Thyroid gland (tissue), 4 donors: ENCODE data around the gene CCDC154. TPM values are rescaled to one million over a fixed set of nuclear protein-coding genes. Genes with fewer than 3 reads are reported as not detected.
A peak's percentile ranks its signal among the peaks of the same experiment; 100 is the strongest.

Source experiments
- DNase-seq, 2 donors: peaks; one replicate each; pipeline ENCODE4 v3.0.0-alpha.2; 2019
- H3K27ac ChIP-seq, 3 donors: fragments of 200-600 bp; sonication (generic); 1 replicate in 2 of 3; 2 replicates in 1 of 3; pipeline ENCODE4 v1.5.1; 2016 to 2019; ENCODE audit warnings: mild to moderate bottlenecking in 1 of 3, moderate library complexity in 1 of 3
- H3K27me3 ChIP-seq: fragments of 200-600 bp; sonication (generic); one replicate; pipeline ENCODE4 v1.5.1; 2019
- H3K36me3 ChIP-seq, 2 donors: fragments of 200-600 bp; sonication (generic); one replicate each; pipeline ENCODE4 v1.5.1; 2016 to 2019
- H3K4me1 ChIP-seq, 2 donors: fragments of 200-600 bp; sonication (generic); one replicate each; pipeline ENCODE4 v1.5.1; 2017 to 2019
- H3K4me3 ChIP-seq, 3 donors: fragments of 200-600 bp; sonication (generic); replicated peaks in 1 of 3; 1 replicate in 2 of 3; 2 replicates in 1 of 3; pipeline ENCODE4 v1.5.1; 2016; ENCODE audit warnings: mild to moderate bottlenecking in 1 of 3
- H3K9me3 ChIP-seq: fragments of 200-600 bp; sonication (generic); one replicate; pipeline ENCODE4 v1.5.1; 2017
- POLR2A ChIP-seq, 2 donors: fragments of 450-650 bp; IDR thresholded peaks; one replicate each; pipeline ENCODE4 v1.6.1; 2017; ENCODE audit warnings: antibody characterized with exemption in 2 of 2, mild to moderate bottlenecking in 2 of 2, moderate library complexity in 1 of 2
- WGBS, 2 donors: methylation state at CpG; one replicate each; pipeline ENCODE4 v1.1.5; 2017; 5-methylcytosine and 5-hydroxymethylcytosine counted together
- intact Hi-C: fragments of 100-400 bp; cut with DNase I; formaldehyde crosslinking; loops from one replicate; pipeline ENCODE4 v1.15.1; 2023
- total RNA-seq, 4 donors: library from RNA; depleted of rRNA; stranded (reverse); fragments of >200 nt; gene quantifications; one replicate each; pipeline ENCODE4 v1.2.3, GENCODE V29; 2016
- TF ChIP-seq, protein P1 (sequence below), 6 experiments: fragments of 200-600 bp in 3 of 6; fragments of 450-650 bp in 3 of 6; sonication (generic) in 3 of 6; IDR thresholded peaks; one replicate each; pipeline ENCODE4 v1.5.1; 2016 to 2019; ENCODE audit warnings: antibody characterized with exemption in 6 of 6, mild to moderate bottlenecking in 2 of 6, inconsistent platforms in 1 of 6, moderate library complexity in 1 of 6

CCDC154 gene
- total RNA-seq, 4 donors from 2014 or later: 0.27 to 1.6 (median 0.99) TPM

DNA sequence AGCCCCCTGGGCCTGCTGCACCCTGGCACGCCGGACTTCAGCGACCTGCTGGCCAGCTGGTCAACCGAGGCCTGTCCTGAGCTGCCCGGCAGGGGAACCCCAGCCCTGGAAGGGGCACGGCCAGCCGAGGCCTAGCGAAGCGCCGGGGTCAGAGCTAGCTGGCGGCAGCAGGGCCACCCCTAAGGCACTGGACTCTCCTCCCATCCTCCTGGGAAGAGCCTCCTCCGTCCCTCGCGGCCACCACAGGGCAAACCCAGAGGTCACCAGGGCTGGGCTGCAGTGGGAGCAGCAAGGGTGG is 11.1 kb downstream of the CCDC154 start:
- H3K9me3 ChIP-seq: no peaks in the 10 kb centered on the region
- H3K4me1 ChIP-seq: peaks cover 16 to 31% of the 10 kb centered on the region in 2 donors
- no CpG with 5 or more reads among the region's 14 CpGs for WGBS, 2 donors
- H3K27me3 ChIP-seq: no peaks in the 10 kb centered on the region
- TF ChIP-seq, protein P1, sequence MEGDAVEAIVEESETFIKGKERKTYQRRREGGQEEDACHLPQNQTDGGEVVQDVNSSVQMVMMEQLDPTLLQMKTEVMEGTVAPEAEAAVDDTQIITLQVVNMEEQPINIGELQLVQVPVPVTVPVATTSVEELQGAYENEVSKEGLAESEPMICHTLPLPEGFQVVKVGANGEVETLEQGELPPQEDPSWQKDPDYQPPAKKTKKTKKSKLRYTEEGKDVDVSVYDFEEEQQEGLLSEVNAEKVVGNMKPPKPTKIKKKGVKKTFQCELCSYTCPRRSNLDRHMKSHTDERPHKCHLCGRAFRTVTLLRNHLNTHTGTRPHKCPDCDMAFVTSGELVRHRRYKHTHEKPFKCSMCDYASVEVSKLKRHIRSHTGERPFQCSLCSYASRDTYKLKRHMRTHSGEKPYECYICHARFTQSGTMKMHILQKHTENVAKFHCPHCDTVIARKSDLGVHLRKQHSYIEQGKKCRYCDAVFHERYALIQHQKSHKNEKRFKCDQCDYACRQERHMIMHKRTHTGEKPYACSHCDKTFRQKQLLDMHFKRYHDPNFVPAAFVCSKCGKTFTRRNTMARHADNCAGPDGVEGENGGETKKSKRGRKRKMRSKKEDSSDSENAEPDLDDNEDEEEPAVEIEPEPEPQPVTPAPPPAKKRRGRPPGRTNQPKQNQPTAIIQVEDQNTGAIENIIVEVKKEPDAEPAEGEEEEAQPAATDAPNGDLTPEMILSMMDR (IDR thresholded peaks at IDR 0.05): no peak
- no peak for TF ChIP-seq POLR2A (IDR thresholded peaks at IDR 0.05)
- no peak overlapping the region for H3K27ac ChIP-seq
- no peak for DNase-seq
- H3K36me3 ChIP-seq: no peaks in the 10 kb centered on the region
- intact Hi-C loops: no loop called here
- H3K4me3 ChIP-seq: no peak overlapping the region

DNA sequence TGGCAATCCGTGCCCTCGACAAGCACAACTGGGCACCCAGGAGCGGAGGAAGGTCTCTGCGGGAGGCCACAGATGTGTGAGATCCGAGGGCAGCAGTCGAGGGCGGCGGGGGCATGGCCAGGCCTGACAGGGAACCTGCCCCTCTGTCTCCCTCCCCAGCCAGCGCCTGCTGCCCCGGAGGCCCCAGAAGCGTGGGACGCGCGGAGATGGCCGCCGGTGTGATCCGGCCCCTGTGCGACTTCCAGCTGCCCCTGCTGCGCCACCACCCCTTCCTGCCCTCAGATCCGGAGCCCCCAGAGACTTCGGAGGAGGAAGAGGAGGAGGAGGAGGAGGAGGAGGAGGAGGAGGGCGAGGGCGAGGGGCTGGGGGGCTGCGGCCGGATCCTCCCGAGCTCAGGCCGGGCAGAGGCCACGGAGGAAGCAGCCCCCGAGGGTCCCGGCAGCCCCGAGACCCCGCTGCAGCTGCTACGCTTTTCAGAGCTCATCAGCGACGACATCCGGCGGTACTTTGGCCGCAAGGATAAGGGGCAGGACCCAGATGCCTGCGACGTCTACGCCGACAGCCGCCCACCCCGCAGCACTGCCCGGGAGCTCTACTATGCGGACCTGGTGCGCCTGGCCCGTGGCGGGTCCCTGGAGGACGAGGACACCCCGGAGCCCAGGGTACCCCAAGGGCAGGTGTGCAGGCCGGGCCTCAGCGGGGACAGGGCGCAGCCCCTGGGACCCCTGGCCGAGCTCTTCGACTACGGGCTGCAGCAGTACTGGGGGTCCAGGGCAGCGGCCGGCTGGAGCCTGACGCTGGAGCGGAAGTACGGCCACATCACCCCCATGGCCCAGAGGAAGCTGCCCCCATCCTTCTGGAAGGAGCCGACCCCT is 11.7 kb downstream of the CCDC154 start:
- WGBS, 2 donors: 84 to 86% methylated on average over 25 to 44 of the region's 63 CpGs
- no peak for DNase-seq
- TF ChIP-seq, protein P1 (IDR thresholded peaks at IDR 0.05): no peak
- TF ChIP-seq POLR2A (IDR thresholded peaks at IDR 0.05): no peak
- Histone ChIP-seq H3K36me3 (no peaks in the 10 kb centered on the region), H3K9me3 (no peaks in the 10 kb centered on the region), H3K4me1 (peaks cover 16 to 28% of the 10 kb centered on the region in 2 donors), H3K27ac (no peak overlapping the region), H3K27me3 (no peaks in the 10 kb centered on the region), H3K4me3 (no peak overlapping the region)
- intact Hi-C loops: no loop called here

DNA sequence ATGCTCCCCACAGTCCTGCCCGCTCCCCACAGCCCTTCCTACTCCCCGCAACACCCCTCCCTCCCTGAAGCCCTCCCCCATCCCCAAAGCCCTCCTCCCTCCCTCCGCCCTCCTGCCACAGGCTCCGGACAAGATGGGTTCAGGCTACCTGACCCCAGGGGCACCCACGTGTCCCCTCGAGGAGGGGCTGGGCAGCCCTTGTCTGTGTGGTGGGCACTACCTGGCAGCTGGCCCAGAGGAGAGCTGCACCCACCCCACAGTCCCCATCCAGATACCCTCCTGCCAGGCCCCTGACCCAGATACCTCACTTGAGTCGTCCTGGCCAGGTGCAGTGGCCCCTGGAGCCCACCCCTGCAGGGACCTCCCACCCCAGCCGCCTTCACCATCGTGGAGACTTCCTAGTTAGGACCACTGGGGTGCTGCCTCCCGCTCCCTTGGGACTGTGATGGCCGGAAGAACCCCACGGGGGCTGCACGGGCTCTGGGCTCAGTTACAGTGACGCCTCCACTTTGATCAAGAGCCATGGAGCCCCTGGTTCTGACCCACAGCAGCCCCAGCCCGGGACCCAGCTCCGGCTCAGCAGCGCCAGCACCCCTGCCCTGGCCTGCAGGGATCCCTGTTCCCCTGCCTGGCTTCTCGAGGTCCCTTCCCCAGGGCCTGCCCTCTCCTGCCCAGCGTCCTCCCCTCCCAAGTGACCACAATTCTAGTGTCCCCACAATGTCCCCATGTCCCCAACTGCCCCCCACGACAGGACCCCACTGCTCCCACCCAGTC is 12.7 kb downstream of the CCDC154 start:
- DNase-seq: no peak
- 80 to 82% methylated on average over 10 to 11 of the region's 20 CpGs for WGBS, 2 donors
- H3K27me3 ChIP-seq: no peaks in the 10 kb centered on the region
- H3K4me3 ChIP-seq: no peak overlapping the region
- no peak overlapping the region for H3K27ac ChIP-seq
- TF ChIP-seq, protein P1 (IDR thresholded peaks at IDR 0.05): no peak
- peaks cover 16 to 28% of the 10 kb centered on the region in 2 donors for H3K4me1 ChIP-seq
- H3K36me3 ChIP-seq: no peaks in the 10 kb centered on the region
- intact Hi-C loops: no loop called here
- H3K9me3 ChIP-seq: no peaks in the 10 kb centered on the region

DNA sequence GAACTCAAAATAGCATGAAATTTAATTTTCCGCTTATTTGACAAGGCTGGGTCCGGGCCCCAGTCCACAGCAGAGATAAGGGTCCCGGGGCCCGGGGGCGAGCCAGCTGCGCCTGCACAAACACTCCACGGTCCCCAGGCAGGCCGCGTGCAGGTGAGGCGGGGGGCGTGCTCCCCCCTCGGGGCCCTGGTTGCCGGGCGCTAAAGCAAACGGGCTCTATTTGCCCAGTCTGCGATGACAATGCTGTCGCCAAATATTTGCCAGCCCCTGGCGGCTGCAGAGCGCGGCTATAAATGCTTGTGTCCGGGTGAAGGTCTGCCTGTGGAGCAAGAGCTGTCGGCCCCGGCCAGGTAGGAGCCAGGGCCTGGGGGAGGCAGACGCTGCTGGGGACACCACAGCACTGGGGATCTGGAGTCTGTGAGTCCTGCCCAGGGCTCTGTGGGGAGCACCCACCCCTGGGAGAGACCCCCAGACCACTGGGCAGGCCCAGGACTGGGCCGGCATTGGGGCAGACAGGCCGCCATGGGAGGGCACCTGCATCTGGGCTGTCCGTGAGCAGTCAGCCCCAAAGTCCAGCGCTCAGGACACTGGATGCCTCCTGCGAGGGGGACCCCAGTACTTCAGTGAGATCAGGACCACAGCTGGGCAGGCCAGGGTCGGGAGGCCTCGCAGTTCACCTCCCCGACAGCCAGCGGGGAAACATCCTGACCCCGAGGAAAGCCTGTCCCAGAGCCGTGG is 13.4 kb downstream of the CCDC154 start, which contains the start of gene PERCC1:
Gene PERCC1, plus strand, starts transcription at position 320 of the 738 bp plus-strand sequence. CDS start 1,516 bp downstream, outside the sequence.
- 38 to 51% methylated on average over 10 to 17 of the region's 35 CpGs for WGBS, 2 donors
- no peaks in the 10 kb centered on the region for H3K27me3 ChIP-seq
- H3K4me1 ChIP-seq: peaks cover 16 to 28% of the 10 kb centered on the region in 2 donors
- H3K9me3 ChIP-seq: no peaks in the 10 kb centered on the region
- intact Hi-C loops: no loop called here
- peak; percentile 63 to 68 for DNase-seq
- TF ChIP-seq, protein P1 (IDR thresholded peaks at IDR 0.05): peak in 3 of 6 experiments; percentile 34 to 51 (median 48)
- TF ChIP-seq POLR2A (IDR thresholded peaks at IDR 0.05): no peak
- no peaks in the 10 kb centered on the region for H3K36me3 ChIP-seq
- H3K27ac ChIP-seq: peak within 1 kb of the TSS; percentile 3 to 49 (median 36)
- peak within 1 kb of the TSS in 1 of 3 donors; percentile 6 for H3K4me3 ChIP-seq
